HCT116 (cell line): Measurements from ENCODE around the gene RCSD1. TPM values are rescaled to one million over a fixed set of nuclear protein-coding genes. Genes with fewer than 3 reads are reported as not detected.

Experiments used
- ATAC-seq: fragments of 200-7000 bp; cut with Tn5 transposase; 2 replicates; pipeline ENCODE4 v1.9.1; 2020; ENCODE audit warnings: mild to moderate bottlenecking, moderate library complexity
- BruUV-seq: library from RNA; stranded (reverse); fragments of 400-500 nt; replicated peaks from 2 replicates; lab custom pipeline; 2021; lab: Mats Ljungman, UMichigan
- CTCF ChIA-PET: fragments of 300-600 bp; sonication (Branson Sonifier 250); formaldehyde crosslinking; loops from one replicate; lab custom pipeline; 2021; ENCODE audit warnings: antibody characterized with exemption; lab: Charles Lee
- POLR2A ChIA-PET: fragments of 300-600, 350-600 bp; sonication (Branson Sonifier 250); formaldehyde crosslinking; loops from one replicate; lab custom pipeline; 2021; ENCODE audit warnings: antibody characterized with exemption; lab: Charles Lee
- RAD21 ChIA-PET, 2 experiments: fragments of 300-600 bp; sonication (Branson Sonifier 250); formaldehyde crosslinking; loops; one replicate each; lab custom pipeline; 2023; ENCODE audit warnings: low total read pairs in 2 of 2; ENCODE audit not compliant: uncharacterized antibody in 2 of 2, unreplicated experiment in 2 of 2, low non-redundant PET in 1 of 2; lab: Charles Lee
- DNase-seq: peaks from one replicate; pipeline ENCODE4 v3.0.0-alpha.2; 2010; ENCODE audit warnings: low read depth, low spot score
- H2AFZ ChIP-seq: fragments of 200-600 bp; shearing (Covaris generic), sonication (generic); 2 replicates; pipeline ENCODE4 v1.6.1; 2017; ENCODE audit warnings: low read depth, mixed run types, mixed read lengths, antibody characterized with exemption, low read length; ENCODE audit not compliant: poor library complexity, severe bottlenecking
- H3K27ac ChIP-seq: 2 replicates; pipeline ENCODE4 v1.5.1; 2012; ENCODE audit warnings: low read depth, low read length
- H3K27me3 ChIP-seq: fragments of 200-600 bp; sonication (generic); 2 replicates; pipeline ENCODE4 v1.6.1; 2016; ENCODE audit warnings: mixed run types, low read length, mixed read lengths; ENCODE audit not compliant: insufficient read depth
- H3K36me3 ChIP-seq, 2 experiments: fragments of 200-500 bp in 1 of 2; fragments of 200-600 bp in 1 of 2; sonication (Bioruptor generic) in 1 of 2; sonication (generic) in 1 of 2; 2 replicates each; pipeline versions ENCODE4 v1.5.1 to v1.6.1; 2014 to 2016; ENCODE audit warnings: low read length in 2 of 2, inconsistent platforms in 1 of 2, mixed read lengths in 1 of 2, mixed run types in 1 of 2; ENCODE audit not compliant: insufficient read depth in 2 of 2, control insufficient read depth in 1 of 2
- H3K4me1 ChIP-seq, 2 experiments: fragments of 200-600 bp in 1 of 2; sonication (generic) in 1 of 2; 2 replicates each; pipeline versions ENCODE4 v1.5.1 to v1.6.1; 2012 to 2017; ENCODE audit warnings: low read length in 2 of 2, inconsistent platforms in 1 of 2, mild to moderate bottlenecking in 1 of 2, mixed read lengths in 1 of 2, mixed run types in 1 of 2, moderate library complexity in 1 of 2; ENCODE audit not compliant: insufficient read depth in 2 of 2, control insufficient read depth in 1 of 2
- H3K4me2 ChIP-seq: fragments of 200-600 bp; sonication (generic); 2 replicates; pipeline ENCODE4 v1.6.1; 2017; ENCODE audit warnings: mixed run types, low read length, mixed read lengths
- H3K4me3 ChIP-seq, 2 experiments: fragments of 200-600 bp in 1 of 2; sonication (generic) in 1 of 2; replicated peaks in 1 of 2; 2 replicates each; pipeline ENCODE4 v1.5.1; 2011 to 2016; ENCODE audit warnings: low read length in 2 of 2, control low read depth in 1 of 2, low read depth in 1 of 2, mild to moderate bottlenecking in 1 of 2, mixed read lengths in 1 of 2, mixed run types in 1 of 2
- H3K79me2 ChIP-seq: fragments of 200-600 bp; sonication (generic); 2 replicates; pipeline ENCODE4 v1.6.1; 2017; ENCODE audit warnings: mild to moderate bottlenecking, mixed run types, low read length, moderate library complexity, mixed read lengths; ENCODE audit not compliant: insufficient read depth
- H3K9ac ChIP-seq: fragments of 200-600 bp; sonication (generic); 2 replicates; pipeline ENCODE4 v1.6.1; 2016; ENCODE audit warnings: low read length, mixed read lengths
- H3K9me2 ChIP-seq: fragments of 200-600 bp; sonication (generic), shearing (Covaris generic); 2 replicates; pipeline ENCODE4 v1.6.1; 2017; ENCODE audit warnings: mixed run types, mild to moderate bottlenecking, moderate library complexity; ENCODE audit not compliant: insufficient read depth
- H3K9me3 ChIP-seq, 2 experiments: fragments of 200-500 bp in 1 of 2; fragments of 200-600 bp in 1 of 2; sonication (Bioruptor generic) in 1 of 2; sonication (generic) in 1 of 2; 2 replicates each; pipeline ENCODE4 v1.6.1; 2014 to 2017; ENCODE audit warnings: low read length in 2 of 2, mixed read lengths in 2 of 2, inconsistent platforms in 1 of 2, low read depth in 1 of 2, mild to moderate bottlenecking in 1 of 2, mixed run types in 1 of 2, moderate library complexity in 1 of 2; ENCODE audit not compliant: control insufficient read depth in 1 of 2, insufficient read depth in 1 of 2
- H4K20me1 ChIP-seq: fragments of 200-600 bp; sonication (generic), shearing (Covaris generic); 2 replicates; pipeline ENCODE4 v1.6.1; 2017; ENCODE audit warnings: mixed run types, mild to moderate bottlenecking, moderate library complexity; ENCODE audit not compliant: insufficient read depth
- FOSL1 ChIP-seq: IDR thresholded peaks from 2 replicates; pipeline ENCODE4 v1.6.1; 2012; ENCODE audit warnings: low read depth
- ZFX ChIP-seq: fragments of 450-650 bp; IDR thresholded peaks from 2 replicates; pipeline ENCODE4 v1.6.1; 2017
- intact Hi-C: fragments of 100-400 bp; cut with micrococcal nuclease; formaldehyde crosslinking; loops from 2 replicates; pipeline ENCODE4 v1.10.0; 2022
- total RNA-seq: library from RNA; stranded (reverse); gene quantifications from one replicate; pipeline ENCODE4 v1.2.1, GENCODE V29; 2021; ENCODE audit not compliant: unreplicated experiment
- TF ChIP-seq, protein P1 (sequence below): IDR thresholded peaks from 2 replicates; pipeline ENCODE4 v1.6.1; 2012; ENCODE audit warnings: low read depth
- TF ChIP-seq, protein P2 (sequence below): IDR thresholded peaks from 2 replicates; pipeline ENCODE4 v1.6.1; 2012

RCSD1 gene
- total RNA-seq, 1 experiment from 2014 or later: 0.15 TPM

DNA sequence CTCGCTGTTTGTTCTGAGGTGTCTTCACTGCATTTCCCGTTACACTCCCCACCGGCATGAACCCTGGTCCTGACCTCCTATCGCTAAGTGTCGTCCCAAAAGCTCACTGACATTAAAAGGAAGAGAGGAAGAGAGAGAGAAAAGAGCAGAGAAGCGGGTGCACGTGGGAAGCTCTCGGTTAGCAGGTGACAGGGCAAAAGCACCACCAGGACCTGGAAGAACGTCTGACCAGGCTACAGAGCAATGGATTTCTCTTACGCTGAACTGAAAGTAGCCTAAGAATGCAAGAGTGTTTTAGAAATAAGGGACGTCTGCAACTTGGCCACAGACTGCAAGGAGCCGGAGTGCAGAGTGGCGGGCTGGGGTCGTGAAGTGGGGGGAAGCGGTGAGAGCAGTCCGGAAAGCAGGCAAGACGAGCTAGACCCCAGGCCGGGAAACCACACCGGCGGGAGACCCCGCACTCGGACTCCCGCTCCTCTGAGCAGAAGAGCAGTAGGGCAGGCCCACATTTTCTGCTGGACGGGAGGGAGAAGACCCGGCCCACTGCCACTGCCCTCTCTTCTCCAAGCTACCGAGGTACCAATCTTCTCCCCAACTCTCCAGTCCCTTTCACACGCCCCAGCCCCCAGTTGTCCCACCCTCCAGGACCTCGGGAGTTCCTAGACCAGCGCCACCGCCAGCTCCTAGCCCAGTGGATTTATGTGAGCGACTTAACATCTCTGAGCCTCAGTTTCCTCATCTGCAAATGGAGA lies 83.5 kb downstream of the RCSD1 start (continued):
- TF ChIP-seq, protein P1, sequence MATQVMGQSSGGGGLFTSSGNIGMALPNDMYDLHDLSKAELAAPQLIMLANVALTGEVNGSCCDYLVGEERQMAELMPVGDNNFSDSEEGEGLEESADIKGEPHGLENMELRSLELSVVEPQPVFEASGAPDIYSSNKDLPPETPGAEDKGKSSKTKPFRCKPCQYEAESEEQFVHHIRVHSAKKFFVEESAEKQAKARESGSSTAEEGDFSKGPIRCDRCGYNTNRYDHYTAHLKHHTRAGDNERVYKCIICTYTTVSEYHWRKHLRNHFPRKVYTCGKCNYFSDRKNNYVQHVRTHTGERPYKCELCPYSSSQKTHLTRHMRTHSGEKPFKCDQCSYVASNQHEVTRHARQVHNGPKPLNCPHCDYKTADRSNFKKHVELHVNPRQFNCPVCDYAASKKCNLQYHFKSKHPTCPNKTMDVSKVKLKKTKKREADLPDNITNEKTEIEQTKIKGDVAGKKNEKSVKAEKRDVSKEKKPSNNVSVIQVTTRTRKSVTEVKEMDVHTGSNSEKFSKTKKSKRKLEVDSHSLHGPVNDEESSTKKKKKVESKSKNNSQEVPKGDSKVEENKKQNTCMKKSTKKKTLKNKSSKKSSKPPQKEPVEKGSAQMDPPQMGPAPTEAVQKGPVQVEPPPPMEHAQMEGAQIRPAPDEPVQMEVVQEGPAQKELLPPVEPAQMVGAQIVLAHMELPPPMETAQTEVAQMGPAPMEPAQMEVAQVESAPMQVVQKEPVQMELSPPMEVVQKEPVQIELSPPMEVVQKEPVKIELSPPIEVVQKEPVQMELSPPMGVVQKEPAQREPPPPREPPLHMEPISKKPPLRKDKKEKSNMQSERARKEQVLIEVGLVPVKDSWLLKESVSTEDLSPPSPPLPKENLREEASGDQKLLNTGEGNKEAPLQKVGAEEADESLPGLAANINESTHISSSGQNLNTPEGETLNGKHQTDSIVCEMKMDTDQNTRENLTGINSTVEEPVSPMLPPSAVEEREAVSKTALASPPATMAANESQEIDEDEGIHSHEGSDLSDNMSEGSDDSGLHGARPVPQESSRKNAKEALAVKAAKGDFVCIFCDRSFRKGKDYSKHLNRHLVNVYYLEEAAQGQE: no peak
- TF ChIP-seq, protein P2, sequence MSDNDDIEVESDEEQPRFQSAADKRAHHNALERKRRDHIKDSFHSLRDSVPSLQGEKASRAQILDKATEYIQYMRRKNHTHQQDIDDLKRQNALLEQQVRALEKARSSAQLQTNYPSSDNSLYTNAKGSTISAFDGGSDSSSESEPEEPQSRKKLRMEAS: no peak

DNA sequence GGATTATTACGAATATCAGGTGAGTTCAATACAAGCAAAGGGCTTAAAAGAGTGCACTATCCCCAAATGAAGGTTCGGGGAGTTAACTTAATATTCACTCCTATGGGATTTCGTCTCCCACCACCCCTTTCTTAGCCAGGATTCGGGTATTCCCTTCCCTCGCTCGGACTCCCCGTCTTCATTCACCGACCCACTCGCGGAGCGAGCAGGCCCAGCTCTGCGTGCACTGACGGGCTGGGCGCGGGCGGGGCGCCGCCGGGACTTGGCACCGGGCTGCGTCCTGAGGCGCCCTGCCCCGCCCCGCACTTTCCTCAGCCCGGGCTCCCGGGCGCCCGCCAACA lies 84.0 kb downstream of the RCSD1 start:
- peak overlapping the region; percentile 93 for H3K4me2 ChIP-seq
- DNase-seq (no peak), ATAC-seq (peak; percentile 72)
- peaks cover 10 to 32% of the 10 kb centered on the region in 2 experiments for H3K4me1 ChIP-seq
- H3K36me3 ChIP-seq: no peaks in the 10 kb centered on the region
- H2AFZ ChIP-seq: peak overlapping the region; percentile 77
- no peaks in the 10 kb centered on the region for H3K27me3 ChIP-seq
- no peaks in the 10 kb centered on the region for H3K9me3 ChIP-seq
- peak overlapping the region; percentile 67 for H3K27ac ChIP-seq
- H3K9me2 ChIP-seq: no peaks in the 10 kb centered on the region
- no TSS peak for BruUV-seq
- CTCF ChIA-PET: interaction anchor here (2.2 kb wide), 1 partner anchor 368 kb away, joined by 7 read pairs; no protein-coding TSS in a partner anchor
- peak overlapping the region; percentile 74 for H3K9ac ChIP-seq
- H3K4me3 ChIP-seq: peak overlapping the region; percentile 49 to 58
- POLR2A ChIA-PET: interaction anchor here (1.6 kb wide), 1 partner anchor 17 kb away, joined by 5 read pairs; no protein-coding TSS in a partner anchor
- H3K79me2 ChIP-seq: no peaks in the 10 kb centered on the region
- RAD21 ChIA-PET: no interaction called here
- no peaks in the 10 kb centered on the region for H4K20me1 ChIP-seq
- intact Hi-C loops: loop anchor here (1.0 to 2.0 kb wide), 2 partner anchors 89 to 223 kb away; partner anchors contain the start of genes DCAF6 and MPC2
- TF ChIP-seq FOSL1 (no peak), ZFX (peak; percentile 73; the same call in 1 of the 2 replicates)
- TF ChIP-seq, all 23 proteins: peak for 1
